ENCODE data around the gene DZANK1.
A peak's percentile ranks its signal among the peaks of the same experiment; 100 is the strongest.
"Not testable (repeated sequence)": the region's sequence is repeated elsewhere in the genome, so short reads cannot be mapped to it uniquely, and the experiment has no call there.

The DZANK1 gene

GRCh38 chr20:18507218-18508191 lies 40.7 kb upstream of the DZANK1 start, which contains the start of gene SEC23B:
Gene SEC23B (plus strand): TSS chr20:18507940. CDS start chr20:18510836, 2,896 bp downstream.
- peak; percentile 97 for DNase-seq
- TF ChIP-seq, protein P1, sequence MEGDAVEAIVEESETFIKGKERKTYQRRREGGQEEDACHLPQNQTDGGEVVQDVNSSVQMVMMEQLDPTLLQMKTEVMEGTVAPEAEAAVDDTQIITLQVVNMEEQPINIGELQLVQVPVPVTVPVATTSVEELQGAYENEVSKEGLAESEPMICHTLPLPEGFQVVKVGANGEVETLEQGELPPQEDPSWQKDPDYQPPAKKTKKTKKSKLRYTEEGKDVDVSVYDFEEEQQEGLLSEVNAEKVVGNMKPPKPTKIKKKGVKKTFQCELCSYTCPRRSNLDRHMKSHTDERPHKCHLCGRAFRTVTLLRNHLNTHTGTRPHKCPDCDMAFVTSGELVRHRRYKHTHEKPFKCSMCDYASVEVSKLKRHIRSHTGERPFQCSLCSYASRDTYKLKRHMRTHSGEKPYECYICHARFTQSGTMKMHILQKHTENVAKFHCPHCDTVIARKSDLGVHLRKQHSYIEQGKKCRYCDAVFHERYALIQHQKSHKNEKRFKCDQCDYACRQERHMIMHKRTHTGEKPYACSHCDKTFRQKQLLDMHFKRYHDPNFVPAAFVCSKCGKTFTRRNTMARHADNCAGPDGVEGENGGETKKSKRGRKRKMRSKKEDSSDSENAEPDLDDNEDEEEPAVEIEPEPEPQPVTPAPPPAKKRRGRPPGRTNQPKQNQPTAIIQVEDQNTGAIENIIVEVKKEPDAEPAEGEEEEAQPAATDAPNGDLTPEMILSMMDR (IDR thresholded peaks at IDR 0.05; ENCODE audit: low read depth, low read length, missing control alignments), result no peak
- Histone ChIP-seq H3K4me3 (ENCODE audit: low read depth, low read length) (peak within 1 kb of the TSS; percentile 95), H3K27me3 (replicated peaks) (no peaks in the 10 kb centered on the region), H3K27ac (peak within 1 kb of the TSS; percentile 84), H3K36me3 (replicated peaks) (peaks cover 11% of the 10 kb centered on the region)
- in situ Hi-C loops (cut with HindIII; ENCODE audit: low pct_ligation_motif_present, low sequenced_read_pairs), result no loop called here

DNA sequence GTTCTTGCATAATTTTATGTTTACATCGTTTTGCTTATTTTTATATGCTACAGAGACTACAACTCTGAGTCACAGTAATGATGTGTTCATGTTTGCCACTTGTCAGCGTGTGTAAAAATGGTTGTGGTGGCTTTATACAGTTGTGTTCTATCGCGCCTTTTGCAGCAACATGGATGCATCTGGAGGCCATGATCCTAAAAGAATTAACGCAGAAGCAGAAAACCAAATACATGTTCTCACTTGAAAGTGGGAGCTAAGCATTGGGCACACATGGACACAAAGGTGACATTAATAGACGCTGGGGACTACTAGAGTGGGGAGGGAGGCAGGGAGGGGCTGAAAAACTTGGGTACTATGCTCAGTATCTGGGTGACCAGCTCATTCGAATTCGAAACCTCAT lies 39.9 kb upstream of the DZANK1 start:
- Histone ChIP-seq H3K36me3 (replicated peaks) (peaks cover 9% of the 10 kb centered on the region), H3K27me3 (replicated peaks) (no peaks in the 10 kb centered on the region), H3K27ac (peak overlapping the region; percentile 84), H3K4me3 (ENCODE audit: low read depth, low read length) (peak overlapping the region; percentile 95)
- no peak for DNase-seq
- TF ChIP-seq, protein P1 (IDR thresholded peaks at IDR 0.05; ENCODE audit: low read depth, low read length, missing control alignments), result no peak
- in situ Hi-C loops (cut with HindIII; ENCODE audit: low pct_ligation_motif_present, low sequenced_read_pairs), result no loop called here

- Histone ChIP-seq H3K27me3 (replicated peaks) (no peaks in the 10 kb centered on the region), H3K36me3 (replicated peaks) (no peaks in the 10 kb centered on the region), H3K4me3 (ENCODE audit: low read depth, low read length) (no peak overlapping the region), H3K27ac (no peak overlapping the region)
- TF ChIP-seq, protein P1 (IDR thresholded peaks at IDR 0.05; ENCODE audit: low read depth, low read length, missing control alignments), result no peak
- in situ Hi-C loops (cut with HindIII; ENCODE audit: low pct_ligation_motif_present, low sequenced_read_pairs), result no loop called here
- no peak for DNase-seq
Measured at GRCh38 chr20:18504479-18505060, 37.7 kb upstream of the DZANK1 start.

GRCh38 chr20:18501672-18502071 lies 34.8 kb upstream of the DZANK1 start:
- H3K27ac ChIP-seq; H3K27me3 ChIP-seq (replicated peaks); in situ Hi-C loops (cut with HindIII; ENCODE audit: low pct_ligation_motif_present, low sequenced_read_pairs); H3K36me3 ChIP-seq (replicated peaks); H3K4me3 ChIP-seq (ENCODE audit: low read depth, low read length); DNase-seq: not testable (repeated sequence)

DNA sequence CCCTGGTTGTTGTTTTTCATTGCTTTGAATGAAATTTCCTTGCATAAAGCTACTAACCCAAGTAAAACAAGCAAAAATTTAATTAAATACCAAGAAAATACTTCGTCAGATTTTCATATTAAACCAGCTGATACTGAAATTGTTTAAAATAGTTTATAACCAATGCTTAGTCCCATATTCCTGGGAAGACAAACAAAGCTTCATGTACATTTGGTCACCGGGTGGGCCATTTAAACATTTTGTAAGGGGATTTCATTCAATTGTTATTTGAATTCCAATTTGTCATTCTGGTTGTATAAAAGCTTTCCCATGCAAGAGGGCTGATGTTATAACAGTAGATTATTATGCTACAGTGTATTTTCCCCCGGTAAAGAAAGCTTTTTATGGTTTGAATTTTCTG lies 30.8 kb upstream of the DZANK1 start:
- Histone ChIP-seq H3K27me3 (replicated peaks) (no peaks in the 10 kb centered on the region), H3K36me3 (replicated peaks) (no peaks in the 10 kb centered on the region), H3K27ac (no peak overlapping the region), H3K4me3 (ENCODE audit: low read depth, low read length) (no peak overlapping the region)
- TF ChIP-seq, protein P1 (IDR thresholded peaks at IDR 0.05; ENCODE audit: low read depth, low read length, missing control alignments), result no peak
- DNase-seq, result no peak
- in situ Hi-C loops (cut with HindIII; ENCODE audit: low pct_ligation_motif_present, low sequenced_read_pairs), result no loop called here
